ENCODE measurements around the gene ZNF2. TPM values are rescaled to one million over a fixed set of nuclear protein-coding genes. Genes with fewer than 3 reads are reported as not detected.
A peak's percentile ranks its signal among the peaks of the same experiment; 100 is the strongest.

Gene ZNF2
- total and polyA plus RNA-seq, 2 donors (not counting 1 experiment from before 2014, with no cell fraction given): 2.9 to 7.2 TPM

- H3K27me3 Mint-ChIP-seq: no peaks in the 10 kb centered on the region
- peak overlapping the region; percentile 96 for H3K4me2 ChIP-seq (replicated peaks; ENCODE audit: low read depth, low read length, poor library complexity, severe bottlenecking)
- H3K79me2 ChIP-seq (ENCODE audit: control insufficient read depth, insufficient read depth, low read length): no peaks in the 10 kb centered on the region
- peak overlapping the region; percentile 98 for H2AFZ ChIP-seq (ENCODE audit: insufficient read depth, low read depth, low read length, poor library complexity, severe bottlenecking)
- H3K4me1 ChIP-seq (ENCODE audit: control insufficient read depth in 2 of 2, insufficient read depth in 2 of 2, low read length in 2 of 2): peaks cover 9 to 16% of the 10 kb centered on the region in 2 donors
- ChIA-PET POLR2A (interaction anchor here (2.5 kb wide), 1 partner anchor 36 kb away, joined by 16 read pairs; the partner anchor contains the start of gene MRPS5), CTCF (interaction anchor here (1.5 to 2.5 kb wide), 2 partner anchors 37 to 43 kb away, joined by 4 to 16 read pairs; partner anchors contain the start of gene MRPS5)
- peaks cover 0 to under 1% of the 10 kb centered on the region in 2 experiments for H3K36me3 ChIP-seq (replicated peaks in 1 of 2; ENCODE audit: control extremely low read depth in 1 of 2, control insufficient read depth in 1 of 2, extremely low read depth in 1 of 2, insufficient read depth in 2 of 2, low read length in 1 of 2)
- peak overlapping the region; percentile 87 for H3K9ac ChIP-seq (ENCODE audit: low read length)
- peak overlapping the region in 4 of 5 experiments; percentile 67 to 90 (median 72) for H3K4me3 ChIP-seq (ENCODE audit: control extremely low read depth in 1 of 5, extremely low read depth in 1 of 5, insufficient read depth in 1 of 5, low read depth in 2 of 5, low read length in 4 of 5)
- H3K4me1 Mint-ChIP-seq: peaks cover 19% of the 10 kb centered on the region
- H4K20me1 ChIP-seq (ENCODE audit: control insufficient read depth, insufficient read depth, low read length, poor library complexity, severe bottlenecking): no peaks in the 10 kb centered on the region
- intact Hi-C loops (cut with micrococcal nuclease): no loop called here
- H3K9me3 Mint-ChIP-seq (ENCODE audit: insufficient read depth): no peaks in the 10 kb centered on the region
- H3K27ac Mint-ChIP-seq: peak overlapping the region; percentile 32
- 86% methylated on average over 6 of the region's 10 CpGs for WGBS (ENCODE audit: insufficient coverage)
- DNase-seq (no peak), ATAC-seq (ENCODE audit: low read depth) (no peak)
- H3K9me3 ChIP-seq (ENCODE audit: control extremely low read depth in 1 of 3, control insufficient read depth in 2 of 3, insufficient read depth in 1 of 3, low read length in 2 of 3): peaks cover 0 to 11% (median 0%) of the 10 kb centered on the region in 3 donors
- peak overlapping the region; percentile 85 for H3K4me3 Mint-ChIP-seq
- H3K27ac ChIP-seq (ENCODE audit: low read length in 2 of 2): no peak overlapping the region
- no peaks in the 10 kb centered on the region for H3K27me3 ChIP-seq (replicated peaks in 1 of 4; ENCODE audit: control extremely low read depth in 1 of 4, control insufficient read depth in 3 of 4, insufficient read depth in 4 of 4, low read length in 3 of 4)
- no peak for TF ChIP-seq EZH2 (IDR thresholded peaks at IDR 0.05; ENCODE audit: borderline replicate concordance, insufficient read depth, low read depth, low read length, poor library complexity, severe bottlenecking)
- no peak for TF ChIP-seq CTCF (IDR thresholded peaks at IDR 0.05)
These were observed 7.2 kb upstream of the ZNF2 start for GRCh38 chr2:95158441-95158840.

- Mint-ChIP-seq H3K4me1 (peaks cover 21% of the 10 kb centered on the region), H3K27me3 (no peaks in the 10 kb centered on the region), H3K9me3 (ENCODE audit: insufficient read depth) (no peaks in the 10 kb centered on the region), H3K27ac (peak overlapping the region; percentile 61), H3K4me3 (peak overlapping the region; percentile 85)
- Histone ChIP-seq H3K9ac (ENCODE audit: low read length) (peak overlapping the region; percentile 87), H2AFZ (ENCODE audit: insufficient read depth, low read depth, low read length, poor library complexity, severe bottlenecking) (peak overlapping the region; percentile 98), H3K27ac (ENCODE audit: low read length in 2 of 2) (peak overlapping the region; percentile 41 to 63), H4K20me1 (ENCODE audit: control insufficient read depth, insufficient read depth, low read length, poor library complexity, severe bottlenecking) (no peaks in the 10 kb centered on the region), H3K4me3 (ENCODE audit: control extremely low read depth in 1 of 5, extremely low read depth in 1 of 5, insufficient read depth in 1 of 5, low read depth in 2 of 5, low read length in 4 of 5) (peak overlapping the region; percentile 51 to 90 (median 71)), H3K36me3 (replicated peaks in 1 of 2; ENCODE audit: control extremely low read depth in 1 of 2, control insufficient read depth in 1 of 2, extremely low read depth in 1 of 2, insufficient read depth in 2 of 2, low read length in 1 of 2) (no peaks in the 10 kb centered on the region), H3K9me3 (ENCODE audit: control extremely low read depth in 1 of 3, control insufficient read depth in 2 of 3, insufficient read depth in 1 of 3, low read length in 2 of 3) (peaks cover 0 to 11% (median 0%) of the 10 kb centered on the region in 3 donors), H3K4me2 (replicated peaks; ENCODE audit: low read depth, low read length, poor library complexity, severe bottlenecking) (peak overlapping the region; percentile 96), H3K79me2 (ENCODE audit: control insufficient read depth, insufficient read depth, low read length) (no peaks in the 10 kb centered on the region), H3K4me1 (ENCODE audit: control insufficient read depth in 2 of 2, insufficient read depth in 2 of 2, low read length in 2 of 2) (peaks cover 9 to 16% of the 10 kb centered on the region in 2 donors), H3K27me3 (replicated peaks in 1 of 4; ENCODE audit: control extremely low read depth in 1 of 4, control insufficient read depth in 3 of 4, insufficient read depth in 4 of 4, low read length in 3 of 4) (no peaks in the 10 kb centered on the region)
- WGBS (ENCODE audit: insufficient coverage): 4% methylated on average over 54 of the region's 58 CpGs
- DNase-seq (peak; percentile 60), ATAC-seq (ENCODE audit: low read depth) (peak; percentile 63)
- POLR2A ChIA-PET: interaction anchor here (2.5 kb wide), 1 partner anchor 37 kb away, joined by 16 read pairs; the partner anchor contains the start of gene MRPS5
- no peak for TF ChIP-seq EZH2 (IDR thresholded peaks at IDR 0.05; ENCODE audit: borderline replicate concordance, insufficient read depth, low read depth, low read length, poor library complexity, severe bottlenecking)
- no peak for TF ChIP-seq CTCF (IDR thresholded peaks at IDR 0.05)
- intact Hi-C loops (cut with micrococcal nuclease): loop anchor here (1.0 kb wide), 2 partner anchors 37 to 48 kb away; partner anchors contain the start of gene ZNF892
- CTCF ChIA-PET: interaction anchor here (1.5 to 2.5 kb wide), 2 partner anchors 37 to 43 kb away, joined by 4 to 16 read pairs; partner anchors contain the start of gene MRPS5
These were observed 6.6 kb upstream of the ZNF2 start for GRCh38 chr2:95158891-95159619.

Measured in B cell (primary cell).